Limb (tissue), 2 donors: ENCODE data around the gene GIMD1.
"Not testable (repeated sequence)": the region's sequence is repeated elsewhere in the genome, so short reads cannot be mapped to it uniquely, and the experiment has no call there.

Experiments
- DNase-seq, 2 donors: peaks; one replicate each; pipeline ENCODE4 v3.0.0-alpha.2; 2016; ENCODE audit errors: extremely low spot score in 2 of 2

Gene GIMD1

GRCh38 chr4:106368678-106369077 is at the start of gene GIMD1:
GIMD1 (minus strand) TSS chr4:106368778; CDS start chr4:106367435, 1,343 bp downstream.
- DNase-seq: no peak

DNA sequence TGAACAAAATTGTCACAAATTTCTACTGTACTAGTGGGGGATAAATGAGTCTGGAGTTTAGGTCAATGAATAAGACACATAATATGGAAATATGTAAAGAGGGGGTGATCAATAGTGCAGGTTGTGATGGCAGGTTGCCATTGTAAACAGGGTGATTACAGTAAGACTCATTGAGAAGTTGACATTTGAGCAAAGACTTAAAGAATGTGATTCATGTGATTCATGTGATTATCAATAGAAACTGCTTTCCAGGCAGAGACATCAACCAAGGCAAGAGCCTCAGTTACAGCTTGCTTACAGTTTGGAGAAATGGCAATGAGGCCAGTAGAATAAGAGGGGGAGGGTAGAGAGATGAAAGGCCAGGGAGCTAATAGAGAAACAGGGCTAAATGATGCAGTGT is 45.8 kb upstream of the GIMD1 start:
- no peak for DNase-seq

DNA sequence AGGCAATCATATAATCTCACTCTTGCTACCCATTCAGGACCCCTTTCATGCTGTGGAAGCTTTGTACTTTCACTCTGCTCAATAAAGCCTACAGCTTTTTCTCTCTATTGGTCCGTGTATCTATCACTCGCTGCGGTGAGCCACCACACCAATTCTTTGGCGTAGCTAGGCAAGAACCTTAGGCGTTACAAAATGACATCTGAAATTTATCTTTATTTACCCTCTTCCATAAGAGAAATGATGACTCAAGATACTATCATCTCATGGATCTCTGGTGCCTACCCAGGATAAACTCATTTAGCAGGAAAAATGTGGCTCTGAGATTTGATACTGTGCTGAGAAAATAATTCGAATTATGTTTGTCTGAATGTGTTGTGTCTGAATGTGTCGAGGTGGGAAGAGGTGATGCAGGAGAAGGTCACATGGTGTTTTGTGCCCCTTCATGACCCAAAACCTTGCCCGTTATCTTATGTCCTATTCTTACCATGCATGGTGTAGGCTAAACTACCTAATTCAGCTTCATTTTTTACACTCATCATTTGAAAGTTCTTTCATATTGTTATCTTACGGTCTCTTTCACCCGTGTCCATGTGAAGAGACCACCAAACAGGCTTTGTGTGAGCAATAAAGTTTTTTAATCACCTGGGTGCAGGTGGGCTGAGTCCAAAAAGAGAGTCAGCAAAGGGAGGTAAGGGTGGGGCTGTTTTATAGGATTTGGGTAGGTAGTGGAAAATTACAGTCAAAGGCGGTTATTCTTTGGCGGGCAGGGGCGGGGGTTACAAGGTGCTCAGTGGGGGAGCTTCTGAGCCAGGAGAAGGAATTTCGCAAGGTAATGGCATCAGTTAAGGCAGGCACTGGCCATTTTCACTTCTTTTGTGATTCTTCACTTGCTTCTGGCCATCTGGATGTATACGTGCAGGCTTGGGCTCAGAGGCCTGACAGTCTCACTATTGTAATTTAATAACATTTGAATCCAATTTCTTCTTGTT is 41.6 kb upstream of the GIMD1 start:
- DNase-seq: no peak

GRCh38 chr4:106408004-106408403 is 39.4 kb upstream of the GIMD1 start:
- DNase-seq: not testable (repeated sequence)

- DNase-seq: no peak
Measured at GRCh38 chr4:106401157-106401556, 32.6 kb upstream of the GIMD1 start.

GRCh38 chr4:106398898-106399297 is 30.3 kb upstream of the GIMD1 start:
- DNase-seq: not testable (repeated sequence)

DNA sequence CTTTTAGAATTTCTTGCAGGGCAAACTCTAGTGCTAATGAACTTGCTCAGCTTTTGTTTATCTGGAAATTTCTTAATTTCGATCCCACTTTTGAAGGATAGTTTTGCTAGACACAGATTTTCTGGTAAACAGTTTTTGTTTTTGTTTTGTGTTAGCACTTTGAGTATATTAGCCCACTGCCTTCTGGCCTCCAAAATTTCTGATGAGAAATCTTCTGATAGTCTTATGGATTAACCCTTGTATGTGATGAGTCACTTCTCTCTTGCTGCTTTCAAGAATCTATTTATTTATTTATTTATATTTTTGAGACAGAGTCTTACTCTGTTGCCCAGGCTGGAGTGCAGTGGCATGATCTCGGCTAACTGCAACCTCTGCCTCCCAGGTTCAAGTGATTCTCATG is 27.0 kb upstream of the GIMD1 start:
- no peak for DNase-seq

DNA sequence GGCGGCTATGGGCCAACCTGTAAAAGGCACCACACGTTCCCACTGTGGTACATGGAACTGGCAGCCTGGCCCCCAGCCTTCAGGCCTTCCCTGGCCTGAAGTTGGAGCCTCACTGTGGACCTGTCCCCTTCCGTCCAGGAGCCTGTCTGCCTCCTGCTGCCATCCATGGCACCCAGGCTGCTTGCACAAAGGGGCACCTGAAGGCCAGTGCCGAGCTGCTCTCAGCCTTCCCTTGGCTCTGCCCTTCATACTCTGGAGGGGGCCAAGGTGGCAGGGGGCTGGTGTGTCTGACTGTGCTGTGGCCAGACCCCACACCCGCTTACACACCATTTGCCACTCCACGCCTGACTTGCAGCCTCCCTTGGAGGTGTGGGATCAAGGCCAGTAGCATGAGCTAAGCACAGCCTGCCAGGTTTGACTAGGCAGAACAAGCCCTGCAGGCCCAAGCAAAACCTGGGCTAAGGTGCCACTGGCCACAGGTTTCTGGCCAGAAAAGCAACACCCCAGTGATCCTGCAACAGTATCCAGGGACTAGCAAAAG is 17.3 kb upstream of the GIMD1 start:
- no peak for DNase-seq

DNA sequence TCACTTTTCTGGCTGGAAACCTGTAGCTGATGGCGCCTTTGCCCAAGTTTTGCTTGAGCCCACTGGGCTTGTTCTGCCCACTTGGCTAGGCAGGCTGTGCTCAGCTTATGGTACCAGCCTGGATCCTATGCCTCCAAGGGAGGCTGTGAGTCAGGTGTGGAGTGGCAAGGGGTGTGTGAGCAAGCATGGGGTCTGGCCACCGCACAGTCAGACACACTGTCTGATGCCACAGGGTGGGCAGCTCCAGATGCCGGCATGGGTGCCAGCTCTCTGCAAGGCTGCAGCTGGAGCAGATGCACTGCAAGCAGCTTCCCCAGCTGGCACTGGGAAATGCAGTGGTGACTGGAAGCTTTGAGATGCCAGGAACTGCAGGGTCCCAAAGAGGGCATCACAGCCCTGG is 16.3 kb upstream of the GIMD1 start:
- no peak for DNase-seq

DNA sequence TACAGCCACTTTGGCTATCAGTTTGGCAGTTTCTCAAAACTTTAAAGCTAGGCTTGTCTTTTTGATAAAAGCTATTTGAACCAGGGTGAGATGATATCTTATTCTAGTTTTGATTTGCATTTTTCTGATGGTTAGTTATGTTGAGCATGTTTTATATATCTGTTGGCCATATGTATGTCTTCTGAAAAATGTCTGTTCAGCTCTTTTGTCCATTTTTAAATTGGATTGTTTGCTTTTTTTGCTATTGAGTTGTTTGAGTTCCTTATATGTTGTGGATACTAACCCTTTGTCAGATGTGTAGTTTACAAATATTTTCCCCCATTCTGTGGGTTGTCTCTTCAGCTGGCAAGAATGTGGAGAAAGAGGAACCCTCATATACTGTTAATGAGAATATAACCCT is 11.6 kb upstream of the GIMD1 start:
- no peak for DNase-seq

DNA sequence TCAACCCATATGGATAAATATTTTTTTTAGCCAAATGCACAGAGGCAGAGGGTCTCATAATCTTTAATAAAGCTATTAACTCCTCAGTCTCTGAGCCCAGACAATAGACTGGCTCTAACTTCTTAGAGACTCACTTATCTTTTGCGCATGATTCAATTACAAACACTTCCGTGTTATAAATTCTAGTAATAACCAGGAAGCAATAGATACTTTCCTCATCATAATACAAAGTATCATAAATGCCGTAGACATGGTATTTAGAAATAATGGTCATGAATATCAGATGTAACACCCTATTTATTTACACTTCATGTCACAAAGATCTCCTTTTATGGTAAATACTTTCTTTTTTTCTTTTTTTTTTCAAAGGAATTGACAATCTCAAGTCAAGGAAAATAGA is 4.4 kb upstream of the GIMD1 start:
- no peak for DNase-seq

- no peak for DNase-seq
Measured at GRCh38 chr4:106371161-106371560, 2.6 kb upstream of the GIMD1 start.

GRCh38 chr4:106370214-106370613 is 1.6 kb upstream of the GIMD1 start:
- DNase-seq: no peak

- peak; percentile 56 to 88 for DNase-seq
Measured at GRCh38 chr4:106369456-106370060, 980 bp upstream of the GIMD1 start.

DNA sequence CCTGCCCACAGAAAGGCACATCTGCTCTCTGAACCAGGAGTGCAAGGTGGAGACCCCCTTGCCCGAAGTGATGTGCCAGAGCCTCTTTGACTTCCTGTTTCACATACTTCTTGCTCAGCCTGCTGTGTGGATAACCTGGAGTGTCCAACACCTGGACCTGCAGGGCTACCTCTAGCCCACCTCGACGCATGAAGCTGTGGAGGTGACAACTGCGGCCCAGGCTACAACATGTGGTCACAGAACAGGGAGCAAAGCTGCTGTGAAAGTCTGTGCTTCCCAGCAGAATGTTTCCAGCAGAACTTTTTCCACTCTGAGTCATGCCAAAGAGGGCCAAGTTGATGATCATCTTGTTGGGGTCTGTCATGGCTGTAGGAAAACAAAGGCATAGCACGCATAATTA is 1.5 kb downstream of the GIMD1 start:
- no peak for DNase-seq

GRCh38 chr4:106366026-106366425 is 2.6 kb downstream of the GIMD1 start:
- DNase-seq: no peak

DNA sequence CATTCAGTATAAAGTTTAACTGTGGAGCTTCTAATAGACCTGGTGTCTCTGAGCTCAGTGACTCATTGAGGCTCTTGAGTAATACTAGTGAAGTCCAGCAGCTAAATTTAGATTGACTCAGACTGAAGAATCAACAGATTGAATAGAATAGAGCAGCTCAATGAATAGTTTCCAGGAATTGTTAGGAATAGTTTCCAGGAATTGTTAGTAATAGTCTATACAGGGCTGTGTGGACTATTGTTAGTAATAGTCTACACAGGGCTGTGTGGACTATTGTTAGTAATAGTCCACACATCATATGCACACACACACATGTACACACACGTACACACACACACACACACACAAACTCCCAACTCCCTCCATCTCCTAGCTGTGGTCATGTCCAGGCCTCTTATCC is 3.0 kb downstream of the GIMD1 start:
- peak in 1 of 2 donors; percentile 42 for DNase-seq

DNA sequence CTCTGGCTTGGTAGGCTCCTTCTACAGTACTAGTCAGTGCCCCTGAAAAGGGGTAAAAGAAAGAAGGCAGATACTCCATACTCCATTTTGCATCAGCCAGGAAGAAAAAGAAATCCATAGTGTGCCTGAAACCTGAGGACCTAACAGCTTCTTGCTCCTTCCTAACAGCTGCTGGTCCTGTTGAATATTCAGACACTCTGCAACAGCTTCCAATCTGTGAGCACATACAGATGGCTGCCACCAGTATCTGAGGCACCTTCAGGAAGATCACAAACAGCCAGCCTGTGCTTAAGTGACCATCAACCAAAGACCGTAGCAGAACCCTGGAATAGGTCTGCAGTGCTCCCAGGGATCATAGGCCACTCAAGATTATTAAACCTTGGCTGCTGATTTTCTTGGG is 4.3 kb downstream of the GIMD1 start:
- DNase-seq: no peak

- no peak for DNase-seq
Measured at GRCh38 chr4:106362086-106362825, 6.3 kb downstream of the GIMD1 start.

DNA sequence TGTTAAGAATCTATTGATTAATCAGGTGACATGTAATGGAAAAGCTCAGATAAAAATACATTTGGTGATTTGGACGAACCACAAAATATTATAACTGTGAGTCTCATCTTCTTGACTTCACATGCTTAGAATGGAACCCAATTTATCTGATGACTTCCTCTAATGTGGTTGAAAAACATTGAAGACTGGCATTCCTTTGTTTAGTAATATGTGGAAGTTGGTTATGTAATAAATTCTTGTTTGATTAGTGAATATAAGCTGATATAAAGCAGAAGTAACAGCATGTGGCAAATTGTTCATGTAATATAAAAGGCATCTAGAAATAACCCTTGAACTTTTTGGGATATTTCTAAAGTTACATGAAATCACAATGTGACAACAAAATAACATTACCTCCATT is 9.7 kb downstream of the GIMD1 start:
- DNase-seq: no peak

GRCh38 chr4:106355193-106355592 is 13.4 kb downstream of the GIMD1 start:
- DNase-seq: no peak

DNA sequence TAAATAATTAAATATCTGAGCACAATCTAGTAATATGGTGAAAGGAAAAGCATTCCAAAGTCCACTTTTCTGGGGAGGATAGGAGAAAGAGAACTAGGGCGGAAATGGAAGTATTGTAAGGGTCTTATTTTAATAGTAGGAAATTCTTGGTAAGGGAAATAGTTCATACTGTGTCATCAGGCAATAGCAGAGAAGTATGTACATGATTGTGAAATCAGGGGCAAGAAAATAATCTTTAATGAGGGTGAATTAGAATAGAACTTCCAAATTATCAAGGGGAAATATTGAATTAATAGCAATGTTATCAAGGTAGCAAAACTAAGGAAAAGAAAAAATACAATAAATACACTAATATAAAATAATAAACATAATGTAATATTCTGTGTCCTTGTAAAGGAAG is 14.8 kb downstream of the GIMD1 start:
- DNase-seq: no peak
